Stimulated activated CD4-positive, alpha-beta T cell treated with anti-CD3 and anti-CD28 coated beads, TNF-alpha, amount 100 ng/mL, for 48 hours (primary cell): ENCODE results near the gene MYCBP.

ENCODE experiments used
- DNase-seq, 3 donors: peaks; one replicate each; pipeline ENCODE4 v3.0.0-alpha.2; 2020; ENCODE audit warnings: low read depth in 3 of 3

MYCBP gene

GRCh38 chr1:38820860-38821259 lies 52.3 kb downstream of the MYCBP start:
- no peak for DNase-seq

- DNase-seq = no peak
Observed at GRCh38 chr1:38819516-38819915, 53.6 kb downstream of the MYCBP start.

- no peak for DNase-seq
Observed at GRCh38 chr1:38819040-38819439, 54.1 kb downstream of the MYCBP start.

- DNase-seq = peak in 2 of 3 donors; percentile 23 to 49
Observed at GRCh38 chr1:38818175-38818976, 54.8 kb downstream of the MYCBP start.

GRCh38 chr1:38817267-38818174 lies 55.6 kb downstream of the MYCBP start:
- no peak for DNase-seq

- DNase-seq = no peak
Observed at GRCh38 chr1:38815903-38816627, 57.1 kb downstream of the MYCBP start.

- no peak for DNase-seq
Observed at GRCh38 chr1:38814984-38815464, 58.1 kb downstream of the MYCBP start.

- DNase-seq = no peak
Observed at GRCh38 chr1:38814444-38814983, 58.6 kb downstream of the MYCBP start.

GRCh38 chr1:38812981-38813380 lies 60.2 kb downstream of the MYCBP start:
- no peak for DNase-seq
